ENCODE data around the gene URI1. TPM values are rescaled to one million over a fixed set of nuclear protein-coding genes. Genes with fewer than 3 reads are reported as not detected.

Gene URI1
- total RNA-seq, 1 experiment from 2014 or later: 56.0 TPM

- no peak overlapping the region for H3K4me3 ChIP-seq
- POLR2A ChIA-PET (ENCODE audit: unreplicated experiment): no interaction called here
- H2AFZ ChIP-seq: no peak overlapping the region
- H3F3A ChIP-seq (ENCODE audit: insufficient read depth, low read depth): no peaks in the 10 kb centered on the region
- no peak for DNase-seq
- peaks cover 17% of the 10 kb centered on the region for H3K36me3 ChIP-seq (ENCODE audit: low read depth)
- no peak overlapping the region for H3K27ac ChIP-seq
- CTCF ChIA-PET: no interaction called here
- H4K20me1 ChIP-seq (ENCODE audit: insufficient read depth): peaks cover 6% of the 10 kb centered on the region
- no peaks in the 10 kb centered on the region for H3K27me3 ChIP-seq (ENCODE audit: insufficient read depth, low read depth)
- no peak overlapping the region for H3K4me2 ChIP-seq
- TF ChIP-seq CTCF (conservative IDR thresholded peaks at IDR 0.05) (no peak), EZH2 (IDR thresholded peaks at IDR 0.05; ENCODE audit: low read depth) (no peak)
- H3K9me2 ChIP-seq (ENCODE audit: insufficient read depth): no peaks in the 10 kb centered on the region
- H3K79me2 ChIP-seq (ENCODE audit: low read depth): no peaks in the 10 kb centered on the region
- BruUV-seq (replicated peaks): no TSS peak
- no peaks in the 10 kb centered on the region for H3K9me3 ChIP-seq (ENCODE audit: insufficient read depth, low read depth)
- intact Hi-C loops (cut with micrococcal nuclease; ENCODE audit: unreplicated experiment): no loop called here
- no peaks in the 10 kb centered on the region for H3K4me1 ChIP-seq (replicated peaks; ENCODE audit: insufficient read depth)
Observed at GRCh38 chr19:30014770-30015169, 72.7 kb downstream of the URI1 start.

GRCh38 chr19:30017172-30017571 lies 75.1 kb downstream of the URI1 start:
- no peak overlapping the region for H3K4me2 ChIP-seq
- no peaks in the 10 kb centered on the region for H3K9me2 ChIP-seq (ENCODE audit: insufficient read depth)
- ChIA-PET CTCF (no interaction called here), POLR2A (ENCODE audit: unreplicated experiment) (no interaction called here)
- no peaks in the 10 kb centered on the region for H3K27me3 ChIP-seq (ENCODE audit: insufficient read depth, low read depth)
- 0 out of 2 replicates have a peak, but pooled peaks cover 5% of the 10 kb centered on the region for H3K36me3 ChIP-seq (ENCODE audit: low read depth)
- intact Hi-C loops (cut with micrococcal nuclease; ENCODE audit: unreplicated experiment): no loop called here
- peaks cover 6% of the 10 kb centered on the region for H4K20me1 ChIP-seq (ENCODE audit: insufficient read depth)
- H3K79me2 ChIP-seq (ENCODE audit: low read depth): no peaks in the 10 kb centered on the region
- H3K4me3 ChIP-seq: no peak overlapping the region
- TF ChIP-seq EZH2 (IDR thresholded peaks at IDR 0.05; ENCODE audit: low read depth) (no peak), CTCF (conservative IDR thresholded peaks at IDR 0.05) (no peak)
- no peak overlapping the region for H3K27ac ChIP-seq
- H3K9me3 ChIP-seq (ENCODE audit: insufficient read depth, low read depth): no peaks in the 10 kb centered on the region
- no TSS peak for BruUV-seq (replicated peaks)
- no peaks in the 10 kb centered on the region for H3F3A ChIP-seq (ENCODE audit: insufficient read depth, low read depth)
- no peak for DNase-seq
- H3K4me1 ChIP-seq (replicated peaks; ENCODE audit: insufficient read depth): no peaks in the 10 kb centered on the region
- H2AFZ ChIP-seq: no peak overlapping the region

- TF ChIP-seq EZH2 (IDR thresholded peaks at IDR 0.05; ENCODE audit: low read depth) (no peak), CTCF (conservative IDR thresholded peaks at IDR 0.05) (no peak)
- Histone ChIP-seq H3K36me3 (ENCODE audit: low read depth) (no peaks in the 10 kb centered on the region), H2AFZ (no peak overlapping the region), H3K27me3 (ENCODE audit: insufficient read depth, low read depth) (no peaks in the 10 kb centered on the region), H3K4me3 (no peak overlapping the region), H3K9me2 (ENCODE audit: insufficient read depth) (no peaks in the 10 kb centered on the region), H4K20me1 (ENCODE audit: insufficient read depth) (peaks cover 4% of the 10 kb centered on the region), H3K4me2 (no peak overlapping the region), H3K4me1 (replicated peaks; ENCODE audit: insufficient read depth) (no peaks in the 10 kb centered on the region), H3K9me3 (ENCODE audit: insufficient read depth, low read depth) (no peaks in the 10 kb centered on the region), H3K79me2 (ENCODE audit: low read depth) (no peaks in the 10 kb centered on the region), H3K27ac (no peak overlapping the region), H3F3A (ENCODE audit: insufficient read depth, low read depth) (no peaks in the 10 kb centered on the region)
- no peak for DNase-seq
- CTCF ChIA-PET: no interaction called here
- BruUV-seq (replicated peaks): no TSS peak
- intact Hi-C loops (cut with micrococcal nuclease; ENCODE audit: unreplicated experiment): no loop called here
- POLR2A ChIA-PET (ENCODE audit: unreplicated experiment): no interaction called here
Observed at GRCh38 chr19:30020189-30020588, 78.2 kb downstream of the URI1 start.

Measured in PC-9 (cell line).